AG09319 (cell line): ENCODE data around the gene MAMDC2.

Experiments
- DNase-seq: peaks from one replicate; pipeline ENCODE4 v3.0.0-alpha.2; 2010; ENCODE audit warnings: low read depth; ENCODE audit errors: extremely low read depth
- CTCF ChIP-seq: IDR thresholded peaks from 2 replicates; pipeline ENCODE4 v1.5.1; 2011; ENCODE audit warnings: low read depth, mild to moderate bottlenecking, inconsistent platforms, low read length, moderate library complexity

The MAMDC2 gene

GRCh38 chr9:70092190-70092589 is 48.5 kb downstream of the MAMDC2 start:
- no peak for TF ChIP-seq CTCF
- DNase-seq, result no peak

- TF ChIP-seq CTCF, result no peak
Observed at GRCh38 chr9:70093095-70093494, 49.4 kb downstream of the MAMDC2 start.

GRCh38 chr9:70093944-70094343 is 50.3 kb downstream of the MAMDC2 start:
- DNase-seq, result no peak
- no peak for TF ChIP-seq CTCF

More at GRCh38 chr9:70093095-70093494, 49.4 kb downstream of the MAMDC2 start:
- DNase-seq, result no peak

GRCh38 chr9:70094747-70095146 is 51.1 kb downstream of the MAMDC2 start:
- TF ChIP-seq CTCF, result no peak
- DNase-seq, result no peak

GRCh38 chr9:70097187-70097586 is 53.5 kb downstream of the MAMDC2 start:
- DNase-seq, result no peak
- no peak for TF ChIP-seq CTCF

- no peak for DNase-seq
- no peak for TF ChIP-seq CTCF
Observed at GRCh38 chr9:70100362-70100761, 56.7 kb downstream of the MAMDC2 start.

GRCh38 chr9:70101265-70101664 is 57.6 kb downstream of the MAMDC2 start:
- TF ChIP-seq CTCF, result no peak
- DNase-seq, result no peak
